NCI-H460 (cell line): Measurements from ENCODE around the gene MCC. TPM values are rescaled to one million over a fixed set of nuclear protein-coding genes. Genes with fewer than 3 reads are reported as not detected.
"Not testable (repeated sequence)": the region's sequence is repeated elsewhere in the genome, so short reads cannot be mapped to it uniquely, and the experiment has no call there.

Source experiments
- DNase-seq: peaks from one replicate; pipeline ENCODE4 v3.0.0-alpha.2; 2016; ENCODE audit warnings: low read depth; ENCODE audit errors: extremely low read depth
- total RNA-seq: library from RNA; depleted of rRNA; stranded (reverse); fragments of >200 nt; shearing (Covaris generic); gene quantifications from 2 replicates; pipeline ENCODE4 v1.2.3, GENCODE V29; 2014

The MCC gene
- total RNA-seq, 1 experiment from 2014 or later = 19.5 TPM

DNA sequence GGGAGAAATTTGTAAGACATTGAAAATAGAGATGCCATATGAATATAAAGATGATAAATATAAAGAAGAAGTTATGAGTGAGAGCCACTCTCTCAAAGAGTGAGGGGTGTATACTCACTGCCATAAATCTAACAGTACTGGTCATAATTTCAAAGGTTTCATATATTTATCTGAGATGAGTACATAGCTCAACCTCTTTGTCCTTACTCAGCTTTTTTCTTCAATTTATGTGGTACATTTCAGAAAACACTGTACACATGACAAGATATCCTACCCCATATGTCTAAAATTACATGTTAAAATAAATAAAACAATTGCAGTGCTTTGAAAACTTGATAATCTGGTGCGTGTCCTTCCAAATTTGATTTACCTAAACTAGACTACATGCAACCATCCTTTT is 5.2 kb upstream of the MCC start:
- DNase-seq = no peak

DNA sequence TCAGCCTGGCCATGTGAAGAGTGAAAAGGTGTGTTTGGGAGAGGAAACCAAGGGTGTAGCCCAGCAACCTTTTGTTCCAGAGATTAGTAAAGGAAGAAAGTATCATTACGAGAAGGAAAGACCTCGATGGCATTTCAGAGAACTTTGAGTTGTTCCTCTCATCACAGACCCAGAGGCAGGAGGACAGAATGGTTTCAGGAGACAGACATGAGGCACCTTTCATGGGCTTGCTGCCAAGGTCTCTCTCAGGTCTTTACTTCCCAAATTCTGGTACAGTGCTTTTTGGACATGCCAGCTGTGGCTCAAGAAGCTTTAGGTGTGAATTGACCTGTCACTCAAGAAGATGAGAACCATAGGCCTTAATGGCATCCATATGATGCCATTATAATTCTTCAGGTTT is 2.8 kb upstream of the MCC start:
- no peak for DNase-seq

DNA sequence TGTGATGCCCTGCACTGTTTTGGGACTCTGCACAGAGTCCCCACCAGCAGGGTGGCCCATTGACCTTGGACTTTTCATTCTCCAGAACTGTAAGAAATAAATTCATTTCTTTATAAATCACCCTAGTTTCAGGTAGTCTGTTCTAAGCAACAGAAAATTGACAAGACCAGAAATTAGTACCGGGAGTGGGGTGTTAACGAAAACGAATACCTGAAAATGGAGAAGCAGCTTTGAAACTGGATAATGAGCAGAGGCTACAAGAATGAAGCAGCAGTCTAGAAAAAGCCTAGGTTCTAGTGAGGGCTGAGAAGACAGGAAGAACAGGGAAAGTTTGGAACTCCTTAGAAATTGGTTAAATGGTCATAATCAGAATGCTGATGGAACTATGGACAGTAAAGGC is 2.1 kb upstream of the MCC start:
- DNase-seq = no peak

DNA sequence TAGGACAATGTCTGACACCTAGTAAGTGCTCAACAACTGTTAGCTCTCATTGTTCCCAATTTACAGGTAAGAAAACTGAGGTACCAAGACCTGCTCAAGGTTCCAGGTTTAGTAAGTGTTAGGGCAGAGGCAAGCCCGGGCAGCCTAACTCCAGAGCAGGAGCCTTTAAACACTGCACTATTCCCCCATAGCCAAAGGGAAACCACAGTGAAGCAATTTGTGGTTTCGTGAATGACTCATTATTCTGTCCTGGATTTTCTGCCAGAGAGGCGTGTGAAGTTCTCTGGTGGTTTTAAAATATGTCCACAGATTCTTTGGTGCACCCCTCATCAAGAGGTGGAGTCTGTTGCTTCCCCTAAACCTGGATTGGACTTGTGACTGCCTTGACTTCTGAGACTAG is 1.0 kb upstream of the MCC start:
- DNase-seq = no peak

DNA sequence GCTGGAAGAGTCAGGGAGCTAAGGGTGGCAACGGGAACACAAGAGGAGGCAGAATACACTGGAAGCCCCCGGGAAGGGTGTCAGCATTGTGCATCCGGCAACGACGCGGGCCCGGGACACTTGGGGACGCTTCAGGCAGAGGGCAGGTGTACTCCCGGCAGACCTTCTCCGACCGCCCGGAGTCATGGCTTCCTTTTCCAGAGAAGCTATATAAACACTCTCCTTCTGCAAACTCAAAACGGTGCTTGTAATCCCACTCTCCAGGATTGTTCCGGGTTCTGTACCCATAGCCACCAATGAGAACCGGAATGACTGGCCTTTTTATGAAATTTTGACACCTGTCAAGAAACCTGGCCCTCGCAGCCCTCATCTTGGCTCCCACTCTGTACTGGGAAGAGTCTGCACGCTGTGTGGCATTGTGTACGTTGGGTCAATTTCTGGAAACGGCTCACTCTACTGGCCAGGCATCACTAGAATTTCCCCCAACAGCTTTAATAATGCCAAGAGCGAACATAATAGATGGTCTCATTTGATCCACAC is 462 bp upstream of the MCC start:
- no peak for DNase-seq

DNA sequence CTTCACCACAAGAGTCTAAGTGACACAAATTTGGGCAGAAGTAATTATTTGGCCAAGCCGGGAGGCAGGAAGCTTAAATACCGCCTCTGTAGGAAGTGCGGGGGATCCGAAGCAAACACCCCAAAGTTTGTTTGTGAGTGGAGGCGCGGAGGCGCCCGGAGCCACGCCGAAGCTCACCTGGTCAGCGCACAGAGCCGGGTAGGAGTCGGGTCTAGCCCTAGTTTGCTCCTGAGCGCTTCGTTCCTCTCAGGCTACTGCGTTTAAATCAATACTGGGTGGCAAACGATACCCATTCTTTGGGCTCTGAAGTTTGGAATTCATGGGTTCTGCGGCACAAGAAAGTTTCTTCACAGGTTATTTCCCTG is 855 bp downstream of the MCC start:
- DNase-seq = no peak

DNA sequence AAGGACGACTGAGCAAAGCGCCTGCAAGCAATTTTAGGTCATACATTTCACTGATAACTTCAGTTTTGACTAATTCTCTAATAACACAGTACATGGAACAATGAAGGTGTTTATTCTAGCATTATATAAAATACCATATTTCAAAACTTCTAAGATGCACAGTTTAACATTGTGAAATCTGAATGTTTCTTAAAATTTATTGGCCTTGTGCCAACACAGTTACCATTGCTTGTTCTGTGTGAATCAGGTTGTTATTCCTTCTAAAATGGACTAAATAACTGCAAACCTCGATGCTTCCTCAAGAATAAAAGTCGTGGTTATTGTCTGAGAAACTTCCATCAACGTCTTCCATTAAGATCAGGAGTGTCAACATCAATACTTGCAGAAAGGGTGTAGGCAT is 8.0 kb downstream of the MCC start:
- no peak for DNase-seq

DNA sequence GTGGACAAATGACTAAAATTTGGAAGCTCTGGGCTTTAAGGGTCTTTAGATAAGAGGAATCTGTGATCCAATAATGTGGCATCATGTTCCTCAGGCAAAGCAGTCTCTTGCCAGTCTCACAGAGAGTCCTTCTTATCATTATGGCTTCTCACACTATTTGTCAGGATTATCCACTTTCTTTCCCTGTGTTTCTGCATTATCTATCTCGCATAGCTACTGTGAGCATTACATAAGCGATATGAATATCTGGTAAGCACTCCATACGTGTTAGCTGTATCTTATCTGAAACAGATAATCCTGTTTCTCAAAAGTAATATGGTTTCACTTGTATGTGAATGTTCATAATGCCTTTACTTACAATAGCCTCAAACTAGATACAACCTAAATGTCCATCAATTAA is 9.6 kb downstream of the MCC start:
- DNase-seq = no peak

DNA sequence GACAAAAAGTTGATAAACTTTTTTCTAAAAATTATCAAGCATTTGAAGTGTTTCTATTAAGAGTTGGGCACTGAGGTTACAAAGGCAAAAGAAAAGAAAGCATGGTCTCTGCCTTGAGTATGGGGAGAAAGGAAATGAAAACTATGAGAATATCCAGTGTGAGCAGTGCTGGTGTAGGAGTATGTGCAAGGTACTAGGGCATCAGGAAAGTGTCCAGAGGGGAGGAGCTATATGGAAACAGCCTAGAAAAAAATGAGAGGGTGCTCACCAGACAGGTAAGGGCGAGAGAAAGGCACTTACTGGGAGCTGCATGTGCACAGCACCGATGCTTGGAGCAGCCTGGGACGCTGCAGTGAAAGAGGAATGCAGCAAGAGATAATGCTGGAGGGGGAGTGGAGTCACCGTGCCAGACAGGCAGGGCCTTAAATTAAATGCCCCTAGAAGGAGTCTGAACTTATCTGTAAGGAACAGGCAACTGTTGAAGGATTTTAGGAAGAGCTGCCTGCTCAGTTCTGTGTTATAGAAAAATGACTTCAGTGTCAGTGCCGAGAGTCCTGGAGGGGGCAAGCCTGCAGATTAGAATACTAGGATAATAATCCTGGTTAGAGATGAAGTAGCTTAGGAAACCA is 14.0 kb downstream of the MCC start:
- no peak for DNase-seq

DNA sequence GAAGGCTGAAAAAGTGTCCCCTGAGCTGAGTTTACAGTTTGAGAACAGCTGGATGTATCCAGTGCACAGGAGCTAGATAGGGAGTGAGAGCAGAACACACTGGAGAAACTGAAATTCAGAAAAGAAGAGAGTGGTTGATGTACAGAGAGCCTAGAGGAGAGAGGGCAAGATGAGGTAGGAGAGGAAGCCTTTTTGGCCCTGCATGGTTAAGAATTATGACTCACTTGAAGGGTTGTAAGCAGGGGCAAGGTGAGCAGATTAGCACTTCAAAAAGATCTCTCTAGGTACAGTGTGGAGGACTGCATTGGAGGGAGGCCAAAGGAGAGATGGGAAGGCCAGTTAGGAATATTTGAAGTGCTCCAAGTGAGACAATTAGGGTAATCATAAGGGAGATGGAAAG is 25.2 kb downstream of the MCC start:
- no peak for DNase-seq

DNA sequence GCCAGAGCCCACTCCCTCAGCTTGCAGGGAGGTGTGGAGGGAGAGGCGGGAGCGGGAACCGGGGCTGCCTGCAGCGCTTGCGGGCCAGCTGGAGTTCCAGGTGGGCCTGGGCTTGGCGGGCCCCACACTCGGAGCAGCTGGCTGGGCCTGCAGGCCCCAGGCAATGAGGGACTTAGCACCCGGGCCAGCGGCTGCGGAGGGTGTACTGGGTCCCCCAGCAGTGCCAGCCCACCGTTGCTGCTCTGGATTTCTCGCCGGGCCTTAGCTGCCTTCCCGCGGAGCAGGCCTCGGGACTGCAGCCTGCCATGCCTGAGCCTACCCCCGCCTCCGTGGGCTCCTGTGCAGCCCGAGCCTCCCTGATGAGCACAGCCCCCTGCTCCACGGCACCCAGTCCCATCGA is 31.1 kb downstream of the MCC start:
- not testable (repeated sequence) for DNase-seq

DNA sequence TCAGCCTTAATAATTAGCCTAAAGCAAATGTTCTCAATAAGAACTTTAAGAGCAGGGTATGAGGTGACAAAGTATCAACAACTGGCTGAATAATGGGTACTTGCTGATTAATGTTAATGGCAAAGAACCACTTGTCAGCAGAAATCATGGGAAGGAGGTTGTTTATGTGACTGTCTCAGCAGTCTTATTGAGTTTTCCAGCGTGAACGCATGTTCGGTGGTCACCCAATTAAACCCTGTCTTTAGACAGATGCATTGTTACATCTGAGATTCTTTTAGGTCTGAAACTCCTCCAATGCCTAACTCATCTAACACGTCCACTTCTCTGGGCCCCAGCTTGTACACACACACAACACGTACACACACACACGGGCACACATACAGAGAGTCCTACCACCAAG is 35.3 kb downstream of the MCC start:
- DNase-seq = no peak

DNA sequence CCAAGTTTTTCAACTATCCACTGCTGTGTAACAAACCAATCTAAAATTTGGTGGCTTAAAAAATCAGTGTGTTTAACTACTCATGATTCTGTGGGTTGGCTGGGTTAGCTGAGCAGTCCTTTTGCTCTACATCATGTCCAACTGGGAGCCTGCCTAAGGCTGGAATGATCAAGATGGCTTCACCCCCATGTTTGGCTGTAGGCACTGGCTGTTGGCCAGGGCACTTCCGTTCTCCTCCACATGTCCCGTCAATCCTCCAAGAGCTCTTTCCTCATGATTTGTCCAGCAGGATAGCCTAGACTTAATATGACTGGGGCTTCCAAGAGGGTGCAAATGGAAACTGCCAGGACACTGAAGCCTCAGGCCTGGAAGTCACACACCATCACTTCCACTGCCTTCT is 36.5 kb downstream of the MCC start:
- DNase-seq = no peak

DNA sequence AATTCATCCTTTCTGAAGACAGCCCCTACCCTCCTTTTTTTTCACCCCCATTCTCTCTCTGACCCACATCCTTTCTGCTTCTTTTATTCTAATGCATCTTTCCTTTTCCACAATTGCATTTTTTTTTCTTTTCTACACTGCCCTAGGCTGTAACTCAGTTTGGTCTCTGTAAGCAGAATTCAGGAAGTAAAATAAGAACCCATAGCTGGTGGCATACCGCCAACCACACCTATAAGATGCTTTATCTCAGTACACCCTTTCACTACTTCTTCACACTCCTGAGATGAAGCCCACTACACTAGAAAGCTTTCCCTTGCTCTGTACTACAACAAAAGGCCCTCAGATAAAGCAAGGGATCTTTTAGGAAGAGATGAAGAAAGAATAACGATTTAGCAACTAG is 37.3 kb downstream of the MCC start:
- DNase-seq = no peak

DNA sequence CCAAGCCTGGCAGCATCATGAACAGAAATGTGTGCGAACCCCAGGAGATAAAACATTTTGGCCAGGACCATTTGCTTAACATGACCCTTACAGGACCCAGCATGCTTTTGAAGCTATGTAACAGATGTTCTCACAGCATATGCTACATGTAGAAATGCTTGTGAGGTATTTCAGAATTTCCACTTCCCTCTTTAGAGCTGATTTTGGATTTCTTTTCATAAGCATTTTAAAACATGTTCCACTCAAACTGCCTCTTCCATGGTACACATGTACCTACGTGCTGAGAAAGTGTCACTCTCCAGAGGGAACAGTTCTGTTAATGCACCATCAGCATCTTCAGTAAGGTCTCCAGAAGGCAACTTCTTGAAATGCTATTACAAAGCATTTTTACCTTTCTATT is 37.8 kb downstream of the MCC start:
- no peak for DNase-seq

DNA sequence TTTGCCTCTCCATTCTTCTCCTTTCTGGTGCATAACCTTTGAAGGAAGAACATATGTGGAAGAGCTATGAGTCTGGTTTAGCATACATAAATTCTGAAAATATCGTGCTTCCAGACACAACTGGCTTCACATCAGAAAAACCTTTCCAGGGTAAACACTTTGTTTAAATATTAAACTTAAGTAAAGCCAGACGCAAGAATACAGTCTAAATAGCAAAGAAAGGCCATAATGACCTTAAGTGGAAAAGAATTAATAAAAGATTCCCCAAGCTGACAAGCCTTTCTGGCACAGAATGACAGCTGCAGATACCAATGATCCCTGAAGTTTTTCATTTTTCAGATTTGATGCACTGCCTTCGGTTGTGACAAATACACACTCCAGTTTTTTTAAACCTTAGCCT is 40.0 kb downstream of the MCC start:
- no peak for DNase-seq

DNA sequence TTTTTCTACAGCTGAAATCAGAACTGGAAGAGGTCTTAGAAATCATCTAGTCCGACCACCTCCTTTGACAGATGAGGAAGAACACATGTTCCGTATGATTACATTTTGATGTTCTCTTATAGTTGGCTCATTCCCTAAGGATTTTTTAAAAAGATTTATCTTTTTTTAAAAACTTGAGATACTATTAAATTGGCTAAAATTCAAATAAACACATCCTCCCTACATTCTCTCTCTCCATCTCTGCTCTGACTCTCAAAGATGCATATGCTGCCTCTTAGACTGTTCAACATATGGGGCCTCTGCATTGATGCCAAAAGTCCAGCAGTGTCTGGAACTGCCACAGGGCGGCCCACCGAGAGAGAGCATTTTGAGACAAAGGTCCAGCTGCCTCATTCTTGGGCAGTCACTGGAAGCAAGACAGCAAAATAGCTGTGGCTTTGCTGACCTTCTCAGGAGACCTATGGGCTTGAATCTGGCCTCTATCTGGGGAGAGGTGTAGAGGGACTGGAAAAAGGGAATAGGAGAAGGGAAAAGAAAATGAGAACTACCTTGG is 40.7 kb downstream of the MCC start:
- DNase-seq = no peak

DNA sequence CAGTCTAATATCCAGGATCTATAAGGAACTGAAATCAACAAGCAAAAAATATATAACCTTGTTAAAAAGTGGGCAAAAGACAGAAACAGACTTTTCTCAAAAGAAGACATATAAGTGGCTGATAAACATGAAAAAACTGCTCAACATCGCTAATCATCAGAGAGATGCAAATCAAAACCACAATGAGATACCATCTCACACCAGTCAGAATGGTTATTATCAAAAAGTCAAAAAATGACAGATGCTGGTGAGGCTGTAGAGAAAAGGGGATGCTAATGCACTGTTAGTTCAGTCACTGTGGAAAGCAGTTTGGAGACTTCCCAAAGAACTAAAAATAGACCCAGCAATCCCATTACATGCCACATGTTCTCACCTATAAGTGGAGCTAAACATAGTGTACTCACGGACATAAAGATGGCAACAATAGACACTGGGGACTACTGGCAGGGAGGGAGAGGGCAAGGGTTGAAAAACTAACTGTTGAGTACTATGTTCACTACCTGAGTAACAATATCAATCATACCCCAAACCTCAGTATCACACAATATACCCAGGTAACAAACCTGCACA is 41.8 kb downstream of the MCC start:
- no peak for DNase-seq

DNA sequence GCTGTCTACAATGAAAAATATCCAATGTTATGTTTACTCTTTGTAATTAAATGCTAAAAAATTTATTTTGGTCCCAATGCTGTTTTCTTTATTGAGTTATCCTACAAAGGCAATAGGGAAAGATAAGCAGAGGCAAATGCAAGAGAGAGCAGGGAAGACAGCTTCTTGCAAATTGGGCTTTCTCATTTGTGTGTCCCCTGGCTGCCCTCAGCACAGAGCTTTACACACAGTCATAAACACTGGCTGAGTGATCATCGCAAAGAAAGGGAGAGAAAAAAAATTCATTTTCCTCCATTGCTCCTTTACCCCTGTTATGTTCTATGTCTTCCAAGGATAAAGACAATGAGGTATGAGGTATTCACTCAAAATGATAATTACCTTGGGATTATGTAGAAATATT is 51.1 kb downstream of the MCC start:
- no peak for DNase-seq

DNA sequence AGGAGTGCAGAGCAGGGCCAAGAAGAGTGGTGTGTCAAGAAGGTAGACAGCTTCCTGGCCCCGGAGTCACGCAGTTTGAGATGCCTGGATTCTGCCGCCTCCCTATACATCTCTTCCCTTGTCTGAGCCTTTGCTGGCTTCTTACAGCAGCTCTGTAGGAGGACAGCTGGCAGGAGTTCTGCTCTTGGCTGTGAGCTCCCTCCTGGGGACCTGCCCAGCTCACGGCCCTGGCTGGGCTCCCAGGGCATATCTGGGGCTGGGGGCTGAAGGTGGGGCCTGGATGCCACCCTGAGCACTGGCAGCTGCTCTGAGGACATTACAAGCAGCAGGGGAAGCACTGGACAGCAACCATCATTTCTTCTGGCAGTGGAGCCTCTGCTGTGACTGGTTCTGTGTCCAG is 52.7 kb downstream of the MCC start:
- no peak for DNase-seq

DNA sequence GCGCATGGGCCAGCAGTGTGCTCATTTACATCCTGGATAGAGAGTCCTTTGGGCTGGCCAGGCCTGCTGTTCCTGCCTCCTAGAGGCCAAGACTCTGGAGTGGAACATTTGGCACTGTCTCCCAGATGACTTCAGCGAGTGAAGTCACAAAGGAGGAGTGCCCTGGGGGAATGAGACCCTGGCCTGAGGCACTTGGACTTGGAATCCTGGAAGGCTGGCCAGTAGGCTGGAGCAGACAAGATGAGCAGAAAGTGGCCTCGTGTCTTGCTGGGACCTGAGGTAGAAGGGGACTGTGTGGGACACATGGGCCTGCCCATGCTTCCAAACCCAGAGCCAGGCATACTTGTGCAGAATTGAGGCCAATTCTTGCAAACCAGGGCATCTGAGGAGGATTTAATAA is 53.4 kb downstream of the MCC start, which contains the start of gene TSSK1B:
Gene TSSK1B (minus strand): TSS at position 101 of the 400 bp plus-strand sequence. CDS start 150 bp downstream, outside the sequence.
- no peak for DNase-seq

DNA sequence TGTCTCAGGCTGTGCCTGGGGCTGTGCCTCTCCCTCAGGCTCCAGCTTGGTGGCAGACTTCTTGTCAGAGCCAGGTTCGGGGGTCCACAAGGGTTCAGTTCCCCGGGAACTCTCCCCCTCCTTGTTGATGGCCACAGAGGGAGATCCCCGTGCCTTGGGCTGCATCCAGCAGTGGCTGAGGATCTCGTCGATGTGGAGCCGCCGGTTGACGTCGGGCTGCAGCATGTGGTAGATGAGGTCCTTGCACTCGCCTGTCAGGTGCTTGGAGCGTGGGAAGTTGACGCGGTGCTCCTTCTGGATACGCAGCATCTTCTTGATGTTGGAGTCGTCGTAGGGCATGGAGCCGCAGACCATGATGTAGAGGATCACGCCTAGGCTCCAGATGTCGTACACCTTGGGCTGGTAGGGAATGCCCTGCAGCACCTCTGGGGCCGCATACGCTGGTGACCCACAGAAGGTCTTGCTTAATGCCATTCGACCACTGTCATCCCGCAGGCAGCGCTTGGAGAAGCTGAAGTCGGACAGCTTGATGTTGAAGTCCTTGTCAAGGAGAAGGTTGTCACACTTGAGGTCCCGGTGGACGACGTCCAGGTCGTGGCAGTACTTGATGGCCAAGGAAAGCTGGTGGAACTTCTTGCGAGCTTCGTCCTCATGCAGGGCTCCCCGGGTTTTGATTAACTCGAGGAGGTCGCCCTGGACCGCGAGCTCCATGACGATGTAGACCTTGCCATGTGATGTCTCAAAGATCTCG is 54.2 kb downstream of the MCC start:
- no peak for DNase-seq
